DOHH2 (cell line): Measurements from ENCODE around the gene PSMD14.

Experiments
- H3F3A ChIP-seq: fragments of 200-600 bp; sonication (generic), shearing (Covaris generic); 2 replicates; pipeline ENCODE4 v1.6.0; 2016; ENCODE audit warnings: antibody characterized with exemption, mild to moderate bottlenecking; ENCODE audit not compliant: control insufficient read depth, insufficient read depth
- H3K27ac ChIP-seq: fragments of 200-600 bp; sonication (generic); 2 replicates; pipeline ENCODE4 v1.5.1; 2014; ENCODE audit warnings: low read depth, mild to moderate bottlenecking, low read length, moderate library complexity
- H3K27me3 ChIP-seq: fragments of 200-600 bp; sonication (generic); 2 replicates; pipeline ENCODE4 v1.6.1; 2014; ENCODE audit warnings: mild to moderate bottlenecking, low read length, mixed read lengths; ENCODE audit not compliant: control insufficient read depth
- H3K36me3 ChIP-seq: fragments of 200-600 bp; sonication (generic); 2 replicates; pipeline ENCODE4 v1.6.1; 2014; ENCODE audit warnings: mild to moderate bottlenecking, low read length, moderate library complexity, mixed read lengths; ENCODE audit not compliant: control insufficient read depth
- H3K4me1 ChIP-seq: fragments of 200-600 bp; sonication (generic); 2 replicates; pipeline ENCODE4 v1.6.1; 2014; ENCODE audit warnings: mild to moderate bottlenecking, low read length, mixed read lengths; ENCODE audit not compliant: control insufficient read depth
- H3K4me2 ChIP-seq: fragments of 200-600 bp; sonication (generic); 2 replicates; pipeline ENCODE4 v1.6.0; 2014; ENCODE audit warnings: mild to moderate bottlenecking, low read length, moderate library complexity
- H3K4me3 ChIP-seq: fragments of 200-600 bp; sonication (generic); 2 replicates; pipeline ENCODE4 v1.5.1; 2014; ENCODE audit warnings: mild to moderate bottlenecking, low read length, mixed read lengths
- H3K79me2 ChIP-seq: fragments of 200-600 bp; sonication (generic); 2 replicates; pipeline ENCODE4 v1.6.1; 2014; ENCODE audit warnings: mild to moderate bottlenecking, low read length, mixed read lengths; ENCODE audit not compliant: control insufficient read depth
- H3K9me2 ChIP-seq: fragments of 200-600 bp; sonication (generic); replicated peaks from 2 replicates; pipeline ENCODE4 v1.6.1; 2014; ENCODE audit warnings: mild to moderate bottlenecking, low read length, mixed read lengths; ENCODE audit not compliant: control insufficient read depth
- H3K9me3 ChIP-seq: fragments of 200-600 bp; sonication (generic); 2 replicates; pipeline ENCODE4 v1.6.1; 2014; ENCODE audit warnings: antibody characterized with exemption, low read length, mixed read lengths; ENCODE audit not compliant: control insufficient read depth, insufficient read depth
- H4K20me1 ChIP-seq: fragments of 200-600 bp; sonication (generic); 2 replicates; pipeline ENCODE4 v1.6.0; 2014; ENCODE audit warnings: low read depth, mild to moderate bottlenecking, antibody characterized with exemption, low read length, moderate library complexity; ENCODE audit not compliant: control insufficient read depth, insufficient read depth
- EZH2phosphoT487 ChIP-seq: fragments of 200-600 bp; sonication (generic); IDR thresholded peaks from 2 replicates; pipeline ENCODE4 v1.6.1; 2017; ENCODE audit warnings: borderline replicate concordance, mild to moderate bottlenecking, antibody characterized with exemption, low read length, moderate library complexity, mixed read lengths
- TF ChIP-seq, protein P1 (sequence below): fragments of 200-600 bp; sonication (generic); IDR thresholded peaks from one replicate; pipeline ENCODE4 v1.5.1; 2014; ENCODE audit warnings: antibody characterized with exemption, mild to moderate bottlenecking, low read depth, low read length; ENCODE audit not compliant: poor library complexity, severe bottlenecking

PSMD14 gene

DNA sequence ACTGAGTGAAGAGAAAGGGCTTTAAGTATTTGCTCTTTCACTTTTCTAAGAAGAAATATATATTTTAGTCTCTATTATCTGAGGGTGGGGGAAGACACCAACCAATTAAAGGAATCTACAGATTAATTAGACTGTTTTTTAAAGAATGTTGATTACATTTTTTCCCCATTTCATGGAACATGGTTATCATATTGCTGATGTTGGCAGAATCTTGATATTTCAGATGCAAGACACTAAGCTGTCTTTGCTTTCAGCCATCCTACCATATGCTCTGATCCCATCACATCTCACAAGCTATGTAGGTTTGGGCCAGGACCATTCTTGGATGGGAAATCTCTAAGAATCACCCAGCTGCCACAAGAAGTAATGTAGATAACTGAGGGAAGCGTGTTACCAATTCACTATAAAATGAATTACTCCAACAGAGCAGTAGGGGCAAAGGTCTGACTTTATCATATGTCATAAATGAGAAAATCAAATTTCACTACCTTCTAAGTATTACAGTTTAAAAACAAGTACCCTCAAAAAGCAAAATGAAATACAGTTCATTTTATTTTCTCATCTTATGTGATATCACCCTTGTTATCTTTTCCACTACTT, 101.2 kb downstream of the PSMD14 start:
- Histone ChIP-seq H3K27ac (no peak overlapping the region), H3K4me3 (no peak overlapping the region)

DNA sequence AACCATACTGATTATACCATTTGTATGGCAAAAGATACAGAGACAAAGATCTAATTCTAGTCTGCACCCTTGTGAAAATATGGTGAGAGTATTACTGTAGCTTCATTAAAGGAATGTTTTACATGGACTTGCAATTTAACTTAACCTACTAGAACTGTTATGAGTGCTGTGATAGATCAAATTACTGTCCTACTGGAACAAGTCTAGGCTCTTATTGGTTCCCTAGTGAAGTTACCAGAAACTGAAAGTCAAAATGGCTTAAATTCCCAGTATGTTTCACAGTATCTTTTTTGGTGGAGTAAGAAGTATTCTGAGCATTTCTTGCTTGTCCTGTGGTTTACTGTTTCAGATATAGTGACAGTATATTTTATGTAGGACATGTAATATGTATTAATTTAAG, 104.1 kb downstream of the PSMD14 start:
- peaks cover 29% of the 10 kb centered on the region for H3K27me3 ChIP-seq
- H3K9me3 ChIP-seq, result no peaks in the 10 kb centered on the region
- no peak overlapping the region for H3K4me2 ChIP-seq
- peaks cover 24% of the 10 kb centered on the region for H3K4me1 ChIP-seq
- H3K27ac ChIP-seq, result no peak overlapping the region
- no peak overlapping the region for H3K4me3 ChIP-seq
- no peak for TF ChIP-seq EZH2phosphoT487
- TF ChIP-seq, protein P1, sequence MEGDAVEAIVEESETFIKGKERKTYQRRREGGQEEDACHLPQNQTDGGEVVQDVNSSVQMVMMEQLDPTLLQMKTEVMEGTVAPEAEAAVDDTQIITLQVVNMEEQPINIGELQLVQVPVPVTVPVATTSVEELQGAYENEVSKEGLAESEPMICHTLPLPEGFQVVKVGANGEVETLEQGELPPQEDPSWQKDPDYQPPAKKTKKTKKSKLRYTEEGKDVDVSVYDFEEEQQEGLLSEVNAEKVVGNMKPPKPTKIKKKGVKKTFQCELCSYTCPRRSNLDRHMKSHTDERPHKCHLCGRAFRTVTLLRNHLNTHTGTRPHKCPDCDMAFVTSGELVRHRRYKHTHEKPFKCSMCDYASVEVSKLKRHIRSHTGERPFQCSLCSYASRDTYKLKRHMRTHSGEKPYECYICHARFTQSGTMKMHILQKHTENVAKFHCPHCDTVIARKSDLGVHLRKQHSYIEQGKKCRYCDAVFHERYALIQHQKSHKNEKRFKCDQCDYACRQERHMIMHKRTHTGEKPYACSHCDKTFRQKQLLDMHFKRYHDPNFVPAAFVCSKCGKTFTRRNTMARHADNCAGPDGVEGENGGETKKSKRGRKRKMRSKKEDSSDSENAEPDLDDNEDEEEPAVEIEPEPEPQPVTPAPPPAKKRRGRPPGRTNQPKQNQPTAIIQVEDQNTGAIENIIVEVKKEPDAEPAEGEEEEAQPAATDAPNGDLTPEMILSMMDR, result no peak
- no peaks in the 10 kb centered on the region for H3K9me2 ChIP-seq
- no peaks in the 10 kb centered on the region for H3F3A ChIP-seq
- H3K79me2 ChIP-seq, result no peaks in the 10 kb centered on the region
- H4K20me1 ChIP-seq, result no peaks in the 10 kb centered on the region
- no peaks in the 10 kb centered on the region; the same call in 1 of the 2 replicates for H3K36me3 ChIP-seq

More for the DNA sequence above, 101.2 kb downstream of the PSMD14 start:
- TF ChIP-seq, protein P1, result no peak
- TF ChIP-seq EZH2phosphoT487, result no peak
- Histone ChIP-seq H3K4me2 (no peak overlapping the region), H3K79me2 (no peaks in the 10 kb centered on the region), H3F3A (no peaks in the 10 kb centered on the region), H3K9me3 (no peaks in the 10 kb centered on the region), H3K4me1 (peaks cover 4% of the 10 kb centered on the region; the same call in 1 of the 2 replicates), H3K36me3 (no peaks in the 10 kb centered on the region; the same call in 1 of the 2 replicates), H3K9me2 (no peaks in the 10 kb centered on the region), H3K27me3 (no peaks in the 10 kb centered on the region; the same call in 1 of the 2 replicates), H4K20me1 (no peaks in the 10 kb centered on the region)

DNA sequence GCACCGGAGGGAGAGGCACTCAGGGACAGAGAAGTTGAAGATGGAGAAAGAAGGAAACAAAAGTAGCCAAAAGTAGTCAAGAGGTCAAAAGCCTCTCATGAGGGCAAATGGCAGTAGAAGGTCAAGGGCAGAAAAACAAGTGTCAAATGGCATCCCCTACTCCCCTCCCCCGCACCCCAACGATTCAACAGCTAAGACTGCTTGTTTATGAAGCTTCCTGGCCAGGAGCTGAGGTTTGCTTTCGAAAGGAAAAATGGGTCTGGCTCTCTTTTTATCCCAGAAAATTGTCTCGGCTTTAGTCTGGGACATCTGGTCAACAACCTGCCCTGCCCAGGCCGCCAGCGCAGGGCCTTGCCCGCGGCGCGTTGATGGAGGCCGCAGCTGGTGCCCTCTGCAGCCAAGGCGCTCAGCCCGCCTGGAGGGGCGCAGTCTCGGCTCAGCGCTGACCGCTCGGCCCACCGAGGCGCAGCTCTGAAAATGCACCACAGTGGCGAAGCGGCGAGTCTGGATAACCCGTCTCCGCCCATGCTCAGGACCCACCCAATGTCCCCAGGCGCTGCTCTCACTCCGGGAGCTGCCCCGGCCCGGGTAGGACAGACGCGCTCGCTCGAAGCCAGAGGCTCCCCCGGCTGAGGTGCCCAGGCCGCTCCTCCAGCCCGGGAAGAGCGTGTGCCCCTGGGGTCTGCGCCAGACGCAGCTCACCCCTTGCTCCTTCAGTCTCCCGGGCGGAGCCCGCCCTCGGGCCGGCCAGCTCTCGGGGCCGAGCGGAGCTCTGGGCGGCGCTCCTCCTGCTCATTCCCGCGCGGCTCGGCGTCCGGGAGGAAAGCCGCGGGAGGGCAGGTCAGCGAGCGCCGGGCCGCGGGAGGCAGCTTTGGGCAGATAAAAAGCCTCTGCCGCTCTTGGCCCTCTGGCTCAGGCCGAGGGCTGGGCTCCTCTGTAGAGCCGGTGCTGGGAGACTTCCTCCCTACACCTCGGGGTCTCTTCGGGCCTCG, 106.1 kb downstream of the PSMD14 start:
- Histone ChIP-seq H3K27me3 (peaks cover 49% of the 10 kb centered on the region), H3F3A (no peaks in the 10 kb centered on the region), H3K79me2 (no peaks in the 10 kb centered on the region), H4K20me1 (no peaks in the 10 kb centered on the region), H3K36me3 (no peaks in the 10 kb centered on the region), H3K4me1 (peaks cover 37% of the 10 kb centered on the region), H3K9me3 (no peaks in the 10 kb centered on the region), H3K27ac (no peak overlapping the region), H3K4me2 (peak overlapping the region; percentile 59), H3K4me3 (peak overlapping the region; percentile 56), H3K9me2 (no peaks in the 10 kb centered on the region)
- TF ChIP-seq, protein P1, result no peak
- no peak for TF ChIP-seq EZH2phosphoT487
